Dedifferentiated amniotic fluid mesenchymal stem cell (primary cell): ENCODE results near the gene ZFAND3.

Experiments used
- DNase-seq: peaks from one replicate; pipeline ENCODE4 v3.0.0-alpha.2; 2016; ENCODE audit errors: extremely low spot score

ZFAND3 gene, protein sequence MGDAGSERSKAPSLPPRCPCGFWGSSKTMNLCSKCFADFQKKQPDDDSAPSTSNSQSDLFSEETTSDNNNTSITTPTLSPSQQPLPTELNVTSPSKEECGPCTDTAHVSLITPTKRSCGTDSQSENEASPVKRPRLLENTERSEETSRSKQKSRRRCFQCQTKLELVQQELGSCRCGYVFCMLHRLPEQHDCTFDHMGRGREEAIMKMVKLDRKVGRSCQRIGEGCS

DNA sequence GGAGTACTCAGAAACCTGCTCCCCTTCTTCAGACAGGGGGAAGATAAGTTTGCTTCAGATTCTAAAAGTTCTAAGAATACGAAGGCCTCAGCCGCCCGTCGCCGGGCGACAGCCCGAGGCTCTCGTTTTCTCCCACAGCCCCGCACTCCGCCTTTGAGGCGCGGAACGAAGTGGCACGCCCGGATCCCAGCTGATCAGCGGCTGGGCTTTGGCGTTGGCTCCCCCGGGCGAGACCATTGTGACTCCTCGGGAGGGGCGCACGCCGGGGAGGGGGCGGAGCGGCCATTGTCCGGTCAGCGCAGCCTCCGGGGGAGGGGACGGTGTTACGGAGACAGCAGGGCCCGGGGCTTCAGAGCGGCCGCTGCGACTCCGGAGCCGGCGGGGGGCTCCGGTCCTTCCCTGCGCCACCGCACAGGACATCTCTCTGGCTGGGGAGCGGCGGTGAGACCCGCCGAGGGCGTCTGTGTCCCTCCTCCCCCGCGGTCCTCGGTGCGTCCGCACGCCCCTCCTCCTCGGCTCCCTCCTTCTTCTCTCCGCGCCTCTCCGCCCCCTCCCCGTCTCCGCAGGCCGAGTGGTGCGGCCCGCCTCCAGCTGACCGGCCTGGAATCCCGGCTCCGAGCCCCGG lies at the start of gene ZFAND3:
Gene ZFAND3, plus strand, starts transcription at position 551 of the 625 bp plus-strand sequence. CDS start 219 bp downstream, outside the sequence.
- DNase-seq, result peak; percentile 97

- DNase-seq, result no peak
These were observed 45.4 kb upstream of the ZFAND3 start for GRCh38 chr6:37774028-37774680.

DNA sequence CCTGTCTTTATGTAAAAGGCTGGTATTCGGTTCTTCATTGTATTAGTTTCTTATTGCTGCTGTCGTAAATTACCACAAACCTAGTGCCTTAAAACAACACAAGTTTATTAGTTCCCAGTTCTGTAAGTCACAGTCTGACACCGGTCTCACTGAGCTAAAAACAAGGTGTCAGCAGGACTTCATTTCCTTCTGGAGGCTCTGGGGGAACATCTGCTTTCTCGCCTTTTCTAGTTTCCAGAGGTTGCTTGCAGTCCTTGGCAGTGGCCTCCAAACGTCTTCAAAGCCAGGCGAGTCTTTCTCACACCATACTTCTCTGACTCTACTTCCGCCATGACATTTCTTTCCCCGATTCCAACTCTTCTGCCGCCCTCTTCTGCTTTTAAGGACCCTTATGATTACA lies 43.0 kb upstream of the ZFAND3 start:
- DNase-seq, result no peak

- no peak for DNase-seq
These were observed 42.2 kb upstream of the ZFAND3 start for GRCh38 chr6:37777272-37777834.

DNA sequence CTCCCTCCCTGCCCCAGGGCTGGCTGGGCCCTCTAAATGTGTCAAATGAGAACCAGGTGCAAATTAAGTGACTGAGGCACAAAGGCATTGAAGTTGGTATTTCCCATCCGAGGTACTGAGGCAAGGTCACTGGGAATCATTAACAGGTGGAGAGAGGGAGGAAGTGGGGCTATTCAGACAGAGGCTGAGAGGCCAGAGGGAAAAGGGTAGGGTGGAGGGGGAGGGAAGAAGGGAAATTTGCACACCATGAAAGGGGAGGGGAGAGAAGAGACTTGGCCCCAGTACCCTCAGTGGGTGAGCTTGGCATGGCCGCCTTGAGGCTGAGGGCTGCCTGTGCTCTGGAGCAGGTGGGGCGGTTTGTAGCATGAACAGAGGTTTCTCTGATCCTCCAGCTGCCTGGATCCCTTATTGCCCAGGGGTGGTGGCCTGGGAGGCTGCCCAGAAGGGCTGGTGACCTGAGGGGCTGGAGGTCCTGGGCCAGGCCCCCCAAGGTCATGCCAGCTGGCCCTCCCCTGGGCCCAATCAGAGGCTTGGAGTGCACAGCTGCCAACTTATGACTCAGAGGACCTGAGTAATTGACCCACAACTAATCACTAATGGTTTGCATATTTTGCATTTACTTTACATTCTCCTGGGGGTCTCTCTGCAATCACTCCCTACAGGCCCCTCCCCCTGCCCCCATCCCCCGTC lies 40.3 kb upstream of the ZFAND3 start:
- DNase-seq, result no peak

- DNase-seq, result no peak
These were observed 39.5 kb upstream of the ZFAND3 start for GRCh38 chr6:37779902-37780628.

GRCh38 chr6:37781788-37782187 lies 37.7 kb upstream of the ZFAND3 start:
- DNase-seq, result no peak

DNA sequence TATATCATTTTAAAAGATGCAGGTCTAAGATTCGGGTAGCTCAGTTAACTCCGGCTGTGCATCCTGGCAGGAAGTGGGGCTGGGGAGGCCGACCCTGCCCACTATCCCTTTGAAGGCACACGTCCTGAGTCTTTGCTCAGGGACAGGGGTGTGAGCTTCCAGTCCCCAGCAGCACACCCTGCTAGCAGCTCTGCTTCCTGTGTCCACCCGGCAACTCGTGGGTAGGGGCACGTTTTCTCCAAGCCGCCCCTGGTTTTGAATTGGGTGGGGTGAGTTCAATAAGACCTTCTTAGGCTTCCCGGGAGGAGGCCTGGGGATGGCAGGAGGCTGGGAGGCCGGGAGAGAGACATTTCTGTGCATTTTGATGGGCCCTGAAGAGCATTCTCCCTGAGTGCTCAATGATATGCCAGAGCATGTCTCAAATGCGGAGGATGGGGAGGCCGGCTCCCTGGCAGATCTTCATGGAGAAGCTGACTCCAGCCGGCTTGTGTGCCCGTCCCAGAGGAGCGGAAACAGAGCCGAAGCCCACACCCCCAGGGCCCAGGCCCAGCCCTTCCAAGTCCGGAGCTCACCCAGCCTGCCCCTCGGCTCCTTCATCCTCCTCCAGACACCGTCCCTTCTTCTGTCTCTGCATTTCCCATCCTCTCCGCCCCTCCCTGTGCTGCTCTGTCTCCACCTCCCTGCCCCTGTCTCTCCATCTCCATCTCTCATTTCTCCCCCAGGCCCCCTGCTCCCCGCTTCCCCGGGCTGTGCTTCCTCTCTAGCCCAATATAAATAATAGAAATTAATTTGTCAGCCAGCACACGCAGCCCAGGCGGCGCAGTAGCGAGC lies 36.3 kb upstream of the ZFAND3 start:
- no peak for DNase-seq

DNA sequence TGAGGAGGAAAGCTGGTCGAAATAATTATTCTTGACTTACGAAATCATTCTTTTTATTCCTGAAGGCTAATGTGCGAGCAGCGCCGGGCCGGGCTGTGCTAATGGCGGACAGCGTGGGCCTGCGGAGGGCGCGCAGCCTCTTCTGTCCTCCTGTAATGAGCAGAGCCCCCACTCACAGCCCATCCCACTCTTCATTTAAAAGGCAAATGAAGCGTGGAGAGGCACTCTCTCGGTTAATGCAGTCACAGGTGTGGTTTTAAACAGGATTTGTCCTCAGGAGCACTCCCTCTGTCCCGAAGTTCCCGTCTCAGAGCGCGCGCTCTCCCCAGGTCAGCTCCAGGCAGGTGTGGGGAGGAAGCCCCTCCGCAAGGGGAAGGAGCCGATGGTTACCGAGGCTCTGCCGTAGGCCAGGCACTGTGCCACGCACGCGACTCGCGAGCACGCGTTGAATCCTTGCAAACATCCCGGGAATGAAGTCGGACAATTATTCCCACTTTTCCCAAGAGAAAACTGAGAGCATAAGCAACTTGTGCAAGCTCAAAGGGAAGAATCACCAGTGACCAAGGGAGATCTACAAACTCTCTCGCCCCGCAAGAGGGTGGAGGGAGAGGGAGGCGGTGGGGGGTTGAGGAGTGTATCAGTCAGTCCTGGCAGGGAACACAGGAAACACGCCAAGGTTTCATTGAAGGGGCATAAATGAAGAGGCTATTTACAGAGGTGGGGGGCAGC lies 35.5 kb upstream of the ZFAND3 start:
- no peak for DNase-seq

- no peak for DNase-seq
These were observed 35.0 kb upstream of the ZFAND3 start for GRCh38 chr6:37784585-37784967.

GRCh38 chr6:37785002-37785662 lies 34.4 kb upstream of the ZFAND3 start:
- no peak for DNase-seq

- no peak for DNase-seq
These were observed 33.8 kb upstream of the ZFAND3 start for GRCh38 chr6:37785663-37786270.

- no peak for DNase-seq
These were observed 32.3 kb upstream of the ZFAND3 start for GRCh38 chr6:37787216-37787615.

DNA sequence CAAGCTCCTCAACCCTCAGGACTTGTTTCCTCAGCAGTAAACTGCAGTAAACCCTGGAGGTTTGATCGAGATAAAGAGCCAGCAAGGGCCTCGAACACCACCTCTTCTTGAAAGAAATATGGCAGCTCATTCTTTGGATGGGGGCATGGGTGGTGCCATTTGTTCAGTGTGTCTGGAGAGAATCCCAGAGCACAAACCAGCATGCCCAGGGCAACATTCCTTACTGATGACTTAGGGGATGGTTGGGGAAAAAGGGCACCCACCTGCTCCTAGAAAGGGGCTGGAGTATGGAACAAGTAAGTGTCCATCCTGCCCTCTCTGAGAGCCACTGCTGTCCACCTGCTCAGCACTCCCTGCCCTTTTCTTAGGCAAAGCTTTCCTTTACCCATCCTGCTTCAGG lies 31.3 kb upstream of the ZFAND3 start:
- DNase-seq, result no peak

DNA sequence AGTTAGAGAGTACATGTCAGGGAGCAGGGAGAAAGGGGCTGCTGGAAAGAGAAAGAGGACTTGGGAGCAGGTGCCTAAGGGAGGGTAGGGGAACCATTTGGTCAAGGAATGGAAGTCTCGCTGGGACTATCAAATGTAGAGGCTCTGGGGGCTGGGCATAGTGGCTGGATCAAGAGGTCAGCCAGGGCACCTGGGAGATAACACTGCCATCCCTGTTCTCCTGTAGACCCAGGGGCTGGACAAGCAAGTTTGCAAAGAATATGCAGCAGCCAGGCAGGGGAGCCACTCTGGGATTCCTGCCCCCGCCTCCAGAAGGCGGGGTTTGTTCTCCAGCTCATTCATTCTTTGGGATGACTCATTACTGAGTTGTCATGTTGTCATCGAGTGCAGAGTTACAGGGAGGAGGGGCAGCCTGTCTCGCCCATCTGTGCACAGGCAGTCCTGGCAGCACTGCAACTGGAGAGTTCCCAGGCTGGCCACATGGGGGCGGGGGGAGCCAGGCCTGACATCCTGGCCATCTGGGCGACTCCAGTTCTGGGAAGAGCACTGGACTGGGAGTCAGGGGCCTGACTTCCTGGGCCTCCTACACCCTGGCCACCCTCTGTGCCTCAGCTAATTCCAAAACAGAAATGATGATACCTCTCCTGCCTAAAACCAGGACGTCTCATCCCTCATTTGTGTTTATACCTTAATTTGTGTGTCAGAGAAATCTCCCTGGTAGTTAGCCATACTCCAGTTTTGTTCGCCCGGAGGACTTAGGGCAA lies 28.2 kb upstream of the ZFAND3 start:
- peak; percentile 98 for DNase-seq

DNA sequence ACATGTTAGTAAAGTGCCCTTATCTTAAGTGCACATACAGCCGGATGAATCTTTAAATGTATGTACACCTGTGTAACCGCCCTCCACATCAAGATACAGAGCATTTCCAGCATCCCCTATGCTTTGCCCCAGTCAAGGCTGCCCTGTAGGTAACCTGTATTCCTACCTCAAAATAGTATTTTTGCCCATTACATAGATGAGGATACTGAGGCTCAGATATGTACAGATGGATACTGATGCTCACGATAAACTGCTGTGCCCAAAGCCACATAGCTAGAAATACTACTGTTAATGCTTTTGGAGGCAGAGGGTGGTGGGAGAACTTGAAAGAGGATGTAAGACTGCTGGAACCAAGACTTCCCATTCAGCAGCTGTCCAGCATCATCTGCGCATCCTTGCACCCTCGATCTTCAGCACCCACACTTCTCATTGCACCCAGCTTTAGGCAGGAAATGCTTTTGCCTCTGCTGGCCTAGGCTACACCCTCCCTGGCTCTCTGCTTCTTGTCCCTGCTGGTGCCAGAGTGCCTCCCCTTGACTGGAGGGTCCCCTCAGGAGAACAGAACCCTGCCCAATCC lies 27.0 kb upstream of the ZFAND3 start:
- no peak for DNase-seq

DNA sequence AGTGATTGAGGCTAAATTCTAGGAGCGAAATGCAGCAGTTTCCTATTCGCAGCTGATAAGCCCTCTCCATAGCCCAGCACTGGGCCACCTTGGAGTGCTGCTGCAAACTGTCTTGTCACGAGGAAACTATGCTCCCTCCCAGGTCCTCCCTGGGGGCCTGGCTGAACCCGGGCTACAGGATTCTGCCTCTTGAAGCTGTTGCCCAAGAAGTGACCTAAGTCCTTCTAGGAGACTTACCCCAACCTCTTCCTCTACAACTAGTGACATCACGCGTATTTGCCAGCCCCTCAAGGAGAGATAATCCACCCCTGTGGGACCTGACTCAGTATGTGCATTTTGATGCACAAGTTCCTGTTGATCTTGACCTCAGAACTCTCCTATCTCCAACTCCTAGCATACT lies 26.5 kb upstream of the ZFAND3 start:
- no peak for DNase-seq

DNA sequence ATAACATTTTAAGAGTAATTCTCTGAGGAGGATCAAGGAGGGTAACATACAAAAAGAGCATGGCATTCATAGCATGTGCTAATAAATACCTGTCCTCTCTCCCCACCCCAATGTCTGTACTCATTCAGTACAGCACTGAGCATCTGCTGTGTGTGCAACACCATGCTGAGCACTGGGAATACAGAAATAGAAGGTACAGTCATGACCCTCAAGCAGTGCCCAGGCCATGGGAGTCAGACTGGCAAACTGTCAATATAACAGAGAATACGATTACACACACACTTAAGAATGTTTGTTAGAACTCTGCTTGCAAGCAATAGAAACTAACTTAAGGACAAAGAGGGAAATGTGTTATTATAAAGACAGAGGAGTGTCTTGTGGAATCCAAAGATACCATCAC lies 24.7 kb upstream of the ZFAND3 start:
- no peak for DNase-seq
